ENCODE results near the gene SNRNP35.
"Not testable (repeated sequence)": the region's sequence is repeated elsewhere in the genome, so short reads cannot be mapped to it uniquely, and the experiment has no call there.

Gene SNRNP35

DNA sequence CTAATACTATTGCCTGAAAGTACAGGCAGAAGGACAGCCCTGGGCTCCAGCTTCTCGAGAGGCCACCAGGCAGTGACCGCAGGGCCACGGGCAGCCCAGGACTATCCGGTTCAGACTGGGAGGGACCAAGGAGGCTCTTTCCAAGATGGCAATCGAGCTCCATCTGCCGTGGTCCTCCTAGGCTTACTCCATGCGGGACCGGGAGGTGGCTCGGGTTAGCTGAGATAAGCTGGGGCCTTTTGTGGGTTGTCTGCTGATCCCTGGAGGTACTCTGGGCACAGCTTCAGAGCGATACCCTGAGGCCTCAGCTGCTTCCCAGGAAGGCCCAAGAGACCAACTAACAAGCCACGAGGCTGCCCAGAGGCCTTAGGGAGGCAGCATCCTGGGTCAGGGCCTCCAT is 33.1 kb downstream of the SNRNP35 start:
- DNase-seq = no peak

DNA sequence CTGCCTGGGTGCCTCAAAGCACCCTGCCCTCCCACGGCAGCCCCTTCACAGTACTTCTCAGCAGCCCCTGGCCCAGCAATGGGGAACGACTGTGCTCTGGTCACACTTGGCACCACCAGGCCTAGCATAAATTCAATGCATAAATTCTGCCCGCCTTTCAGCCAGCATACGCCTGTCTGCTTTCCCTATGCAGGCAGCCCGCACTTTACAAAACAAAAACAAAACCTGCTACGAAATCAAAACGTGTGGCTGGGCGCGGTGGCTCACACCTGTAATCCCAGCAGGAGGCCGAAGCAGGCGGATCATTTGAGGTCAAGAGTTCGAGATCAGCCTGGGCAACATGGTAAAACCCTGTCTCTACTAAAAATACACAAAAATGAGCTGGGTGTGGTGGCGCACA is 33.5 kb downstream of the SNRNP35 start:
- no peak for DNase-seq

DNA sequence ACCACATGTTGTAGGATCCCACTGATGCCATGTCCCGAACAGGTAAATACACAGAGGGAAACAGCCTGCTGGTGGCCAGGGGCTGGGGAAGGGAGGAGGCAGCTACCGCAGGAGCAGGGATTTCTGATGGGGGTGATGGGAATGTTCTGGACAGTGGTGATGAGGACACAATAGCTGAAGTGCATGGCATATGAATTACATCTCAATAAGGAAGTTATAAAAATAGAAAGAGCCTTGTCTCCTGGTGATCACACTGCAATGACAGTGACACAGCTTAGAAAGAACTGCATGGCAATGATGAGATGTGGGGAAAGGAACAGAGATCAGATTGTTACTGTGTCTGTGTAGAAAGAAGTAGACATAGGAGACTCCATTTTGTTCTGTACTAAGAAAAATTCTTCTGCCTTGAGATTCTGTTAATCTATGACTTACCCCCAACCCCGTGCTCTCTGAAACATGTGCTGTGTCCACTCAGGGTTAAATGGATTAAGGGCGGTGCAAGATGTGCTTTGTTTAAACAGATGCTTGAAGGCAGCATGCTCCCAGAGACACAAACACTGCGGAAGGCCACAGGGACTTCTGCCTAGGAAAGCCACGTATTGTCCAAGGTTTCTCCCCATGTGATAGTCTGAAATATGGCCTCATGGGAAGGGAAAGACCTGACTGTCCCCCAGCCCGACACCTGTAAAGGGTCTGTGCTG is 34.5 kb downstream of the SNRNP35 start:
- not testable (repeated sequence) for DNase-seq

DNA sequence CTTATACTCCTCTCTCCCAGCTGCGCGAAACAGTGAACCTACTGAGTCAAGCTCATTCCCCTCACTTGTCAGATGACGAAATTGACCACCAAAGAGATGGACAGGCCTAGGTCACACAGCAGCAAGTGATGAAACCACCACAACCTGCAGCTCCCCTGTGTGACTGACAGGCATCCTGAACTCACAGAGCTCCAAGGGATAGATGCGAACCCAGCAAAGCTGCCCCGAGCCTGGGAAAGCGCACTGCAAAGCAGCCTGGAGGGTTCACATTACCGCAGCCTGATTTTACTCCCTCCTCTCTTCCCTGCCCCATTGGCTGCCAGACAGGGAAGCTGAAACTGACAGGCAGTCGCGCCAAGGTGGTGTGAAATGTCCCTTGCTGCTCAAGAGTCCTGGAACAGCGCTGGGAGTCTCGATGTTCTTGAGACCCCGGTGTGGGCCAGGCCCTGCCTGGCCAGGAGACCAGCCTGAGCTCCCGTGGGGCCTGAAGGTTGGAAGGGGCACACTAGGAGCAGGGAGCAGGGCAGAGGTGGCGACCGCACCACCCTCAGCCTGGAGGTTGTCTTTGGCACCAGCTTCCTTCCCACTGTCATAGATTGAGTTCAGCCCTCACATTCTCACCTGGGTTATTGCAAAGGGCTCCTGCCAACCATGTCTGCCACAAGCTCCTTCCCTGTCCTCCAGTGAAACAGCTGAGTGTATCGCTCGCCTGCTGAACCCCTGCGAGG is 36.3 kb downstream of the SNRNP35 start:
- no peak for DNase-seq

DNA sequence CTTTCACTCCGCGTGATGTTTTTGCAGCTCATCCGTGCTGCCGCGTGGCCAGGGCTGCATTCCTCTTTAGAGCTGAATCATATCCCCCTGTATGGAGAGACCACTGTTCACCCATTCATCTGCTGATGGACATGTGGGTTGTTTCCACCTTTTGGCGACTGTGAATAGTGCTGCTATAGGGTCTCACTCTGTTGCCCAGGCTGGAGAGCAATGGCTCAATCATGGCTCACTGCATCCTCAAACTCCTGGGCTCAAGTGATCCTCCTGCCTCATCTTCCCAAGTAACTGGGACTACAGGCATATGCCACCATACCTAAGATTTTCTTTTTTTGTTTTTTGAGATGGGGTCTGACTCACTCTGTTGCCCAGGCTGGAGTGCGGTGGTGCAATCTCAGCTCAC is 39.1 kb downstream of the SNRNP35 start:
- no peak for DNase-seq

DNA sequence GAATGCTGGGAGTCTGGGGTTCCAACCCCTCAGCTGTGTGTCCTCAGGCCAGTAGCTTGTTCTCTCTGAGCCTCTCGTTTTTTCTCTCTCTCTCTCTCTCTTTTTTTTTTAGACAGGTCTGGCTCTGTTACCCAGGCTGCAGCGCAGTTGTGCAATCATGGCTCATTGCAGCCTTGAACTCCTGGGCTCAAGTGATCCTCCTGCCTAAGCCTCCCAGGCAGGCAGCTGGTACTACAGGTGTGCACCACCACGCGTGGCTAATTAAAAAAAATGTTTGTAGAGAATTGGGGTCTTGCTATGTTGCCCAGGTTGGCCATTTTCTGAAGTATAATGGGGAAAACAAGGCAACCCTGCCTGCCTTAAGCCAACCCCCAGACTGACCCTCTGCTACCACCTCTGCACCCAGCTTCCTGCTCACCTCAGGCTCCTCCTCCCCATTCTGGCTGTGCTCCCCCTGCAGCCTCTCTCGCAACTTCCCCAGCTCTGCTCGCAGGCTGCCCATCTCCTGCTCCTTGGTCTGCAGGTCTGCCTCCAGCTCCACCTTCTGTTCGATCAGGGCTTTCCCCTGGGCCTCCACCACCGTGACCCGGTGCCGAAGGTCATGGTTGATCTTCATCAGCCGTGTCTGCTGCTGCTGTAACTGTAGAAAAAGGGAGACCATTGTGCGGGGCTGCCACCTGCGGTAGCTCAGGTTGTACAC is 40.3 kb downstream of the SNRNP35 start:
- DNase-seq = no peak

DNA sequence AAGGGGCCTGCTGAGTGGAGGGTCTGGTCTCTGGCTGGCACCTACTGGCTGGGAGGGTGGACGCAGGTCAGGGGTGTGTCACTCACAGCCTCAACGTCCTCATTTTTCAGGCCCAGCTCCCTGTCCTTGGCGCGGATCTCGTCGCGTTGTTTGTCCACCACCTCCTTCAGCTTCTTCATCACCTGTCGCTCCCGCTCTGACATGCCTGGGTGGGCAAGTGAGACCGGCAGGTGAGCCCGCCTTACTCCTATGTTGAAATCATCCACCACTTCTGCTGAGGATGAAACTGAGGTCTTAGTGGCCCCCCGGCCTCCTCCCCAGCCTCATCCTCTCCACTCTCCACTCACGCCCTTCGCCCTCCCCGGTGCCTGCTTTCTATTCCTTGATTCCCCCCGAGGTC is 41.4 kb downstream of the SNRNP35 start:
- no peak for DNase-seq

DNA sequence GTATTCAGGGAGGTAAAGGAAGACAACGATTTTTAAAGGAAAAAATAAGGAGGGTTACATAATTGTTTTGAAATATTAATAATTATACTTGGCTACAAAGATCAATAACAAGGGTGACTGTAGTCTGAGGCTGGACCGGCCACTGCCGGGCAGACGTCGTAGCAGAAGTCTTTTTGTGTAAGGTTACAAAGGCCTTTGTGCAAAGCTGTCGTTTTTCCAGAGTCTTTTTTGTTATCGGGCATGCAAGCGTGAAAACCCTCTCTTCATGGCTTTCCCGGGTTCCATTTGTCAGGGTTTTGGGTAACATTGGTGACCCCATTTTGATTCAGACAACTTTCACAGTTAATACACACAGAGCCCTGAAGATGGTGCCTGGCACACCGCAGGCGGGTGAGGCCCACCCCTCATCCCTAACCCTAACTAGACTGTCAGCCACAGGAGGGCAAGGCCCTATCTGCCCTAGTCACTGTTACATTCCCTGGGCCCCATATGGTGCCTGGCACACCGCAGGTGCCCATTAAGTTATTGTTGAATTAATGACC is 44.3 kb downstream of the SNRNP35 start:
- no peak for DNase-seq

DNA sequence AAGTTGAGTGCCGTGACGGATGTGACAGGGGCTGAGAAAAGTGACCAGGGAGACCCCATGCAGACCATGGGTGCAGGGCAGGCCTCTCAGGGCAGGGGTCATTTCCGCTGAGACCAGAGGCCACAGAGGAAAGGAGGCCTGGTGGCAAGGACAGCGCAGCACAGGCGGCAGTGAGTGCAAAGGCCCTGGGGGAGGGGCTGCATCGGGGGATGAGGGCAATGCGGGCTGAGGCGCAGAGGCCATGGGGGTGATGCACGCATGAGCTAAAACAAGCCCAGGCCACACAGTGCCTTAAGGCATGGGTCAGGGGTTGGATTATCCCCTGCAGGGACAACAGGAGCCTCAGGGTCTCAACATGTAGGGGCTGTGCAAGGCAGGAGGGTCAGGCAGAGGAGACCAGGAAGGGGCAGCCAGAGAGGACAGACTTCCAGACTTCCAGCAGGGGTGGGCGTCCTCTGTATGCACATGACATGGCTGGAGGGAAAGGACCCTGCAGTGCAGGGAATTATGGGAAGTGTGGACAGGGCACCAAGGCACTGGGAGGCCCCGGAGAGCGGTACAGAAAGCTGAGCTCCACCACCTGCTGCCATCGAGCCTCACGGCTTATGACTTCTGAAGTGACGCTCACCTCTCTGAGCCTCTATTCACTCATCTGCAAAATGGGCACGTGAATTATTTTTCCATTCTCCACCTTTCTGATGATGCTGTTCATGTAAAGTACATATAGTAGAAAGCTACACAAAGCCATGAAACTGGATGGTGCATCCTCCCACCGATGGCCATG is 48.3 kb downstream of the SNRNP35 start:
- DNase-seq = no peak

DNA sequence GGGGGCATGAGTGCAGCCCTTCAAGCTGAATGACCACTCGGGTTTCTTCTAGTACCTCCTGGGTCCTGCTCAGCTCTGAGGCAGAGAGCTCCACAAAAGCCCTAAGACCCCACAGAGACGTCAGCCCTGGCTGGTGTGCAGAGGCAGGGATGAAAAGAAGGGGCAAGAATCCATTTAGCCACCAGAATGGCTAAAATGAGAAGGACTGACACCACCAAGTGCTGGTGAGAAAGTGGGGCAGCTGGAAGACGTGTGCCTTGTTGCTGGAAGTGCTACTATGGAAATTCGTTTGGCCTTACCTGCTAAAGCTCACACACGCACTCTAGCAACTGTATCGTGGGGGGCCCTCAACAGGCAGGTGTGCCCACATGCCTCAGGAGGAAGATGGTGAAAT is 48.9 kb downstream of the SNRNP35 start:
- DNase-seq = no peak

DNA sequence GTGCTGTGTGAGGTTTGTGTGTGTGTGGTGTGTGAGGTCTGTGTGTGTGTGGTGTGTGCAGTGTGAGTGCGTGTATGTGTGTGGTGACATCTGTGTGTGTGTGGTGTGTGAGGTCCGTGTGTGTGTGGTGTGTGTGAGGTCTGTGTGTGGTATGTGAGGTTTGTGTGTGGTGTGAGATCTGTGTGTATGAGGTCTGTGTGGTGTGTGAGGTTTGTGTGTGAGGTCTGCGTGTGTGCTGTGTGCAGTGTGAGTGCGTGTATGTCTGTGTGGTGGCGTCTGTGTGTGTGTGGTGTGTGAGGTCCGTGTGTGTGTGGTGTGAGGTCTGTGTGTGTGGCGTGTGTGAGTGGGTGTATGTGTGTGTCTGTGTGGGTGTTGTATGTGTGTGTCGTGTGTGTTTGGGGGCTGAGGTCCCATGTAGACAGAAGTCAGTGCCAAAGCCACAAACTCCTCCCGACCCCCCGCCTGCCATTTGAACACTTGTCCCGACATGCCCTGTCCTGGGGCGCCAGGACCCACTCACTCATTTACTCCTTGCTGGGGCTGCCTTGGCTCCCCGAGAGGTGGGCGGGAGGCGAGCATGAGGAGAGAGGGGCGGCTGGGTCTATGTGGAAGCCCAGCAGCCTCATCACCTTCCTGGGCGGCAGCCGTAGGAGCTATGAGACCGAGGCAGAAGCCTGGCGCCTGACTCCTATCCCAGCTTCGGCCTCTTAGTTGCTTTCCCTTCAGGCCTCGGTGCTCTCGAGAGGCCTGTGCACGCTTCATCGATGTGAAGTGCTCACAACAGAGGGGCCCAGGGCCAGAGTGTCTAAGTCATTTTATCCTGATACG is 55.1 kb downstream of the SNRNP35 start:
- peak; percentile 95 for DNase-seq

DNA sequence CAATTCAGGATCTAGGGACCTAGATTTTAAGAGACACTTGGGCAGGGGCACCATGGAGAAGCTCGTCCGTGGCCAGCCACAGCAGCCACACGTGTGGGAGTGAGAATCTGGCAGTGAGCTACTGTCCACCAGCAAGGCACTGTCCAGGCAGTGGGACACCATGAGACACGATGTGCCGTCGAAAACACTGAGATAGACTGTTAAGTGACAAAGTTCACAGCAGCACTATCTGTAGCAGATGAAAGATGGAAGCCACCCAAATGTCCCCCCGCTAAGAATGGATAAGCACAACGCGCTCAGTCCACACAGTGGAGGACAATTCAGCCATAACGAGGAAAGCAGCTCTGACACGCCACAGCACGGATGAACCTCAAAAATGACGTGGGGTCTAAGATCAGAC is 55.9 kb downstream of the SNRNP35 start:
- DNase-seq = no peak

DNA sequence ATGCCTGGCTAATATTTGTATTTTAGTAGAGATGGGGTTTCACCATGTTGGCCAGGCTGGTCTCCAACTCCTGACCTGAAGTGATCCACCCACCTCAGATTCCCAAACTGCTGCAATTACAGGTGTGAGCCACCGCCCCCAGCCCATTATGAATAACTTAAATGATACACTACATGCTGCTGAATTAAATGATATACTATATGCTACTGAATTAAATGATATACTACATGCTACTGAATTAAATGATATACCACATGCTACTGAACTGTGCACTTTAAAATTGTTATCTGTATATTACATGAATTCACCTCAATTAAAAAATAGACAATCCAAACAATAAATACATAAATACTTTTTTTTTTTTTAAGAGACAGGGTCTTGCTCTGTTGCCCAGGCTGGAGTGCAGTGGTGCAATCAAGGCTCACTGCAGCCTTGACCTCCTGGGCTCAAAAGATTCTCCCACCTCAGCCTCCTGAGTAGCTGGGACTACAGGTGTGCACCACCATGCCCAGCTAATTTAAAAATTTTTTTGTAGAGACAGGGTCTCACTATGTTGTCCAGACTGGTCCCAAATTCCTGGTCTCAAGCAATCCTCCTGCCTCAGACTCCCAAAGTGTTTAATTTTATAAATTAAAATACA is 56.8 kb downstream of the SNRNP35 start:
- not testable (repeated sequence) for DNase-seq

DNA sequence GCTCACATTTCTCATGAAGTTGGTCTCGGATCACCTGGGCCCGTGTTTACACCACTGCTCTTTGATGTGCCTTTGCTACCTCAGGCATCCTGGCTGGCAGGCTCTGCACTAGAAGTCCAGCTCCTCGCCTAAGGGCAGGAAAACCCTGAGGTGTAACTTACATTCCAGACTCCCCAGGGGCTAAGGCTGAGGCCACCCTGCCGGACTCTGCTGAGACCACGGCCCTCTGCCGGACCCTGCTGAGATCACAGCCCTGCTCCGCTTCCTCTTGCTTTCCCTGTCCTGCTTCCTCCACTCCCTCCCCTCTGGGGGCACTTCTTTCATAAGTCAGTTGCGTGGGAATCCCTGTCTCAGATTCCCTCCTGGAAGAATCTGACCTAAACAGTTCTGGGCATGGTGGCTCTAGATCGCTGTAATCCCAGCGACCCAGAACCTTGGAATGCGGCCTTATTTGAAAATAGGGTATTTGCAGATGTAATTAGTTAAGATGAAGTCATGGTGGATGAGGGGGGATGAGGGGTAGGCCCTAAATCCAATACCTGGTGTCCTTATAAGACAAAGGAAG is 58.4 kb downstream of the SNRNP35 start:
- no peak for DNase-seq

All from DMS79 treated with DMSO at 0.1 percent for 48 hours (cell line).